Measurements from ENCODE around the gene RMND1.
A peak's percentile ranks its signal among the peaks of the same experiment; 100 is the strongest.
"Not testable (repeated sequence)": the region's sequence is repeated elsewhere in the genome, so short reads cannot be mapped to it uniquely, and the experiment has no call there.

Gene RMND1

GRCh38 chr6:151387175-151387970, 64.6 kb downstream of the RMND1 start:
- peak overlapping the region; percentile 68 for H3K18ac ChIP-seq (ENCODE audit: low read length)
- no CpG with 5 or more reads among the region's 11 CpGs for WGBS (ENCODE audit: extremely low coverage, insufficient coverage, low lambda C conversion rate)
- H3K56ac ChIP-seq (ENCODE audit: low read length): no peak overlapping the region
- no peaks in the 10 kb centered on the region for H3K27me3 ChIP-seq (ENCODE audit: insufficient read depth, low read length, poor library complexity)
- no peak overlapping the region for H3K27ac ChIP-seq (ENCODE audit: low read depth, low read length)
- no peak overlapping the region for H4K8ac ChIP-seq (ENCODE audit: low read depth, low read length)
- no peak overlapping the region for H3K4me3 ChIP-seq (ENCODE audit: low read length)
- H3K4ac ChIP-seq (ENCODE audit: low read depth, low read length): no peak overlapping the region
- peaks cover 46% of the 10 kb centered on the region for H3K79me2 ChIP-seq (ENCODE audit: control insufficient read depth, insufficient read depth, low read length)
- H3K23ac ChIP-seq (ENCODE audit: low read length): no peak overlapping the region
- H3K9ac ChIP-seq (ENCODE audit: low read length): no peak overlapping the region
- H4K5ac ChIP-seq (ENCODE audit: low read length): no peak overlapping the region
- no peaks in the 10 kb centered on the region for H3K36me3 ChIP-seq (ENCODE audit: control insufficient read depth, insufficient read depth, low read length)
- H3K79me1 ChIP-seq (ENCODE audit: low read length): peaks cover 11% of the 10 kb centered on the region
- H2BK120ac ChIP-seq (ENCODE audit: low read depth, low read length): no peak overlapping the region
- no peak overlapping the region for H2AK5ac ChIP-seq (ENCODE audit: low read length)
- H2BK5ac ChIP-seq (ENCODE audit: low read length): no peak overlapping the region
- DNase-seq: no peak
- peaks cover 6% of the 10 kb centered on the region for H3K4me1 ChIP-seq (ENCODE audit: control insufficient read depth, low read depth, low read length)
- no peak overlapping the region for H3K4me2 ChIP-seq (ENCODE audit: low read length)
- no peak overlapping the region for H2BK15ac ChIP-seq (replicated peaks; ENCODE audit: low read depth)

GRCh38 chr6:151385177-151385576, 66.7 kb downstream of the RMND1 start:
- Histone ChIP-seq H3K4ac (ENCODE audit: low read depth, low read length) (no peak overlapping the region), H3K79me1 (ENCODE audit: low read length) (peaks cover 18% of the 10 kb centered on the region), H3K56ac (ENCODE audit: low read length) (no peak overlapping the region), H2BK5ac (ENCODE audit: low read length) (no peak overlapping the region), H2BK120ac (ENCODE audit: low read depth, low read length) (no peak overlapping the region), H4K5ac (ENCODE audit: low read length) (no peak overlapping the region), H3K27ac (ENCODE audit: low read depth, low read length) (no peak overlapping the region), H3K18ac (ENCODE audit: low read length) (no peak overlapping the region), H3K27me3 (ENCODE audit: insufficient read depth, low read length, poor library complexity) (no peaks in the 10 kb centered on the region), H4K8ac (ENCODE audit: low read depth, low read length) (no peak overlapping the region), H2BK15ac (replicated peaks; ENCODE audit: low read depth) (no peak overlapping the region), H3K4me3 (ENCODE audit: low read length) (no peak overlapping the region), H3K23ac (ENCODE audit: low read length) (no peak overlapping the region), H3K36me3 (ENCODE audit: control insufficient read depth, insufficient read depth, low read length) (peaks cover 2% of the 10 kb centered on the region), H2AK5ac (ENCODE audit: low read length) (no peak overlapping the region), H3K4me1 (ENCODE audit: control insufficient read depth, low read depth, low read length) (peaks cover 6% of the 10 kb centered on the region), H3K4me2 (ENCODE audit: low read length) (no peak overlapping the region), H3K9ac (ENCODE audit: low read length) (no peak overlapping the region), H3K79me2 (ENCODE audit: control insufficient read depth, insufficient read depth, low read length) (peaks cover 54% of the 10 kb centered on the region)
- no peak for DNase-seq
- no CpG with 5 or more reads among the region's 1 CpG for WGBS (ENCODE audit: extremely low coverage, insufficient coverage, low lambda C conversion rate)

GRCh38 chr6:151384151-151384550, 67.8 kb downstream of the RMND1 start:
- no peak overlapping the region for H3K4me2 ChIP-seq (ENCODE audit: low read length)
- H3K18ac ChIP-seq (ENCODE audit: low read length): no peak overlapping the region
- H4K8ac ChIP-seq (ENCODE audit: low read depth, low read length): peak overlapping the region; percentile 56
- H3K27ac ChIP-seq (ENCODE audit: low read depth, low read length): no peak overlapping the region
- no peaks in the 10 kb centered on the region for H3K27me3 ChIP-seq (ENCODE audit: insufficient read depth, low read length, poor library complexity)
- H2BK15ac ChIP-seq (replicated peaks; ENCODE audit: low read depth): no peak overlapping the region
- no peak overlapping the region for H4K5ac ChIP-seq (ENCODE audit: low read length)
- no peak overlapping the region for H3K56ac ChIP-seq (ENCODE audit: low read length)
- H3K79me2 ChIP-seq (ENCODE audit: control insufficient read depth, insufficient read depth, low read length): peaks cover 56% of the 10 kb centered on the region
- H3K79me1 ChIP-seq (ENCODE audit: low read length): peaks cover 18% of the 10 kb centered on the region
- H3K9ac ChIP-seq (ENCODE audit: low read length): no peak overlapping the region
- H2AK5ac ChIP-seq (ENCODE audit: low read length): no peak overlapping the region
- H3K4me1 ChIP-seq (ENCODE audit: control insufficient read depth, low read depth, low read length): peaks cover 6% of the 10 kb centered on the region
- no peak overlapping the region for H3K4ac ChIP-seq (ENCODE audit: low read depth, low read length)
- H3K36me3 ChIP-seq (ENCODE audit: control insufficient read depth, insufficient read depth, low read length): peaks cover 2% of the 10 kb centered on the region
- no CpG with 5 or more reads among the region's 5 CpGs for WGBS (ENCODE audit: extremely low coverage, insufficient coverage, low lambda C conversion rate)
- DNase-seq: no peak
- no peak overlapping the region for H2BK120ac ChIP-seq (ENCODE audit: low read depth, low read length)
- no peak overlapping the region for H2BK5ac ChIP-seq (ENCODE audit: low read length)
- H3K23ac ChIP-seq (ENCODE audit: low read length): no peak overlapping the region
- no peak overlapping the region for H3K4me3 ChIP-seq (ENCODE audit: low read length)

GRCh38 chr6:151382631-151383030, 69.3 kb downstream of the RMND1 start:
- H2BK5ac ChIP-seq (ENCODE audit: low read length); H3K4me2 ChIP-seq (ENCODE audit: low read length); H3K4me1 ChIP-seq (ENCODE audit: control insufficient read depth, low read depth, low read length); H2BK15ac ChIP-seq (replicated peaks; ENCODE audit: low read depth); H3K23ac ChIP-seq (ENCODE audit: low read length); H3K27me3 ChIP-seq (ENCODE audit: insufficient read depth, low read length, poor library complexity); H3K18ac ChIP-seq (ENCODE audit: low read length); H4K5ac ChIP-seq (ENCODE audit: low read length); H2AK5ac ChIP-seq (ENCODE audit: low read length); H3K4me3 ChIP-seq (ENCODE audit: low read length); DNase-seq; H3K9ac ChIP-seq (ENCODE audit: low read length); H3K56ac ChIP-seq (ENCODE audit: low read length); H3K4ac ChIP-seq (ENCODE audit: low read depth, low read length); H3K27ac ChIP-seq (ENCODE audit: low read depth, low read length); H3K36me3 ChIP-seq (ENCODE audit: control insufficient read depth, insufficient read depth, low read length); H2BK120ac ChIP-seq (ENCODE audit: low read depth, low read length); H4K8ac ChIP-seq (ENCODE audit: low read depth, low read length): not testable (repeated sequence)
- WGBS (ENCODE audit: extremely low coverage, insufficient coverage, low lambda C conversion rate): no CpG with 5 or more reads among the region's 9 CpGs
- H3K79me1 ChIP-seq (ENCODE audit: low read length): peaks cover 19% of the 10 kb centered on the region
- H3K79me2 ChIP-seq (ENCODE audit: control insufficient read depth, insufficient read depth, low read length): peaks cover 54% of the 10 kb centered on the region

GRCh38 chr6:151381722-151382121, 70.2 kb downstream of the RMND1 start:
- Histone ChIP-seq H3K4me1 (ENCODE audit: control insufficient read depth, low read depth, low read length) (peaks cover 6% of the 10 kb centered on the region), H4K5ac (ENCODE audit: low read length) (no peak overlapping the region), H3K27ac (ENCODE audit: low read depth, low read length) (no peak overlapping the region), H3K4me2 (ENCODE audit: low read length) (no peak overlapping the region), H3K36me3 (ENCODE audit: control insufficient read depth, insufficient read depth, low read length) (peaks cover 2% of the 10 kb centered on the region), H3K27me3 (ENCODE audit: insufficient read depth, low read length, poor library complexity) (no peaks in the 10 kb centered on the region), H2BK5ac (ENCODE audit: low read length) (no peak overlapping the region), H3K4me3 (ENCODE audit: low read length) (no peak overlapping the region), H3K79me2 (ENCODE audit: control insufficient read depth, insufficient read depth, low read length) (peaks cover 52% of the 10 kb centered on the region), H4K8ac (ENCODE audit: low read depth, low read length) (no peak overlapping the region), H3K9ac (ENCODE audit: low read length) (no peak overlapping the region), H3K79me1 (ENCODE audit: low read length) (peaks cover 19% of the 10 kb centered on the region), H2BK120ac (ENCODE audit: low read depth, low read length) (no peak overlapping the region), H2AK5ac (ENCODE audit: low read length) (no peak overlapping the region), H3K18ac (ENCODE audit: low read length) (no peak overlapping the region), H3K4ac (ENCODE audit: low read depth, low read length) (no peak overlapping the region), H2BK15ac (replicated peaks; ENCODE audit: low read depth) (no peak overlapping the region), H3K23ac (ENCODE audit: low read length) (no peak overlapping the region), H3K56ac (ENCODE audit: low read length) (peak overlapping the region; percentile 10)
- no peak for DNase-seq
- WGBS (ENCODE audit: extremely low coverage, insufficient coverage, low lambda C conversion rate): no CpG with 5 or more reads among the region's 4 CpGs

- Histone ChIP-seq H3K36me3 (ENCODE audit: control insufficient read depth, insufficient read depth, low read length) (peaks cover 2% of the 10 kb centered on the region), H2BK15ac (replicated peaks; ENCODE audit: low read depth) (no peak overlapping the region), H3K4ac (ENCODE audit: low read depth, low read length) (no peak overlapping the region), H3K56ac (ENCODE audit: low read length) (peak overlapping the region; percentile 67), H4K8ac (ENCODE audit: low read depth, low read length) (no peak overlapping the region), H3K4me3 (ENCODE audit: low read length) (no peak overlapping the region), H3K9ac (ENCODE audit: low read length) (no peak overlapping the region), H3K23ac (ENCODE audit: low read length) (no peak overlapping the region), H3K79me1 (ENCODE audit: low read length) (peaks cover 17% of the 10 kb centered on the region), H3K27me3 (ENCODE audit: insufficient read depth, low read length, poor library complexity) (no peaks in the 10 kb centered on the region), H3K4me1 (ENCODE audit: control insufficient read depth, low read depth, low read length) (peaks cover 6% of the 10 kb centered on the region), H3K4me2 (ENCODE audit: low read length) (no peak overlapping the region), H2BK5ac (ENCODE audit: low read length) (peak overlapping the region; percentile 25), H4K5ac (ENCODE audit: low read length) (no peak overlapping the region), H3K79me2 (ENCODE audit: control insufficient read depth, insufficient read depth, low read length) (peaks cover 53% of the 10 kb centered on the region), H3K27ac (ENCODE audit: low read depth, low read length) (no peak overlapping the region), H2BK120ac (ENCODE audit: low read depth, low read length) (no peak overlapping the region), H3K18ac (ENCODE audit: low read length) (no peak overlapping the region), H2AK5ac (ENCODE audit: low read length) (no peak overlapping the region)
- WGBS (ENCODE audit: extremely low coverage, insufficient coverage, low lambda C conversion rate): no CpG with 5 or more reads among the region's 1 CpG
- DNase-seq: no peak
Observed at GRCh38 chr6:151380848-151381205, 71.1 kb downstream of the RMND1 start.
